Measurements from ENCODE around the gene LSM8.

DNA sequence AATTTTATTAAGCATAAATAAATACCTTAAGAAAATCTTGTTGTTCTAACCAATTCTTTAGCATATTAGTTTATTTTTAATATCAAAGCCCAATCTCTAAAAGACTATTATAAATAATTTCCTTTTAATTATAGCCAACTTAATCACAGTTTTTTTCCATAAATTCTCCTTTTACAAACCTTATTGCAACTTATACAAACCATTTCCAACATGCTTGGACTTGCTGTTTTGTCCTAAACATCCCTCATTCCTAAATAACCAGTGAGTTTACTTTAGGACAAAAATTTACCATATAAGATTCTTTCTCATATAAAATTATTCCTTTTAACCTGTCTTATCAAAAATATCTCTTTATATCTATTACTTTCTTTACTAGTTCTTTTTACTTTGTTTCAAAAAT is 25.2 kb upstream of the LSM8 start:
- no peak for TF ChIP-seq POLR2A (IDR thresholded peaks at IDR 0.05; ENCODE audit: low read depth, low read length)
- TF ChIP-seq, protein P1, sequence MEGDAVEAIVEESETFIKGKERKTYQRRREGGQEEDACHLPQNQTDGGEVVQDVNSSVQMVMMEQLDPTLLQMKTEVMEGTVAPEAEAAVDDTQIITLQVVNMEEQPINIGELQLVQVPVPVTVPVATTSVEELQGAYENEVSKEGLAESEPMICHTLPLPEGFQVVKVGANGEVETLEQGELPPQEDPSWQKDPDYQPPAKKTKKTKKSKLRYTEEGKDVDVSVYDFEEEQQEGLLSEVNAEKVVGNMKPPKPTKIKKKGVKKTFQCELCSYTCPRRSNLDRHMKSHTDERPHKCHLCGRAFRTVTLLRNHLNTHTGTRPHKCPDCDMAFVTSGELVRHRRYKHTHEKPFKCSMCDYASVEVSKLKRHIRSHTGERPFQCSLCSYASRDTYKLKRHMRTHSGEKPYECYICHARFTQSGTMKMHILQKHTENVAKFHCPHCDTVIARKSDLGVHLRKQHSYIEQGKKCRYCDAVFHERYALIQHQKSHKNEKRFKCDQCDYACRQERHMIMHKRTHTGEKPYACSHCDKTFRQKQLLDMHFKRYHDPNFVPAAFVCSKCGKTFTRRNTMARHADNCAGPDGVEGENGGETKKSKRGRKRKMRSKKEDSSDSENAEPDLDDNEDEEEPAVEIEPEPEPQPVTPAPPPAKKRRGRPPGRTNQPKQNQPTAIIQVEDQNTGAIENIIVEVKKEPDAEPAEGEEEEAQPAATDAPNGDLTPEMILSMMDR (IDR thresholded peaks at IDR 0.05; ENCODE audit: extremely low read depth in 1 of 2, insufficient read depth in 1 of 2, low read depth in 1 of 2, low read length in 2 of 2), result no peak
- no peak for TF ChIP-seq EZH2 (IDR thresholded peaks at IDR 0.05; ENCODE audit: borderline replicate concordance, low read depth, low read length, severe bottlenecking)
- TF ChIP-seq POLR2AphosphoS5 (IDR thresholded peaks at IDR 0.05; ENCODE audit: insufficient read depth, low read depth, low read length), result no peak
- no peak for TF ChIP-seq JUN (IDR thresholded peaks at IDR 0.05; ENCODE audit: borderline replicate concordance, insufficient read depth, insufficient read length, low read depth)
- TF ChIP-seq, protein P2, sequence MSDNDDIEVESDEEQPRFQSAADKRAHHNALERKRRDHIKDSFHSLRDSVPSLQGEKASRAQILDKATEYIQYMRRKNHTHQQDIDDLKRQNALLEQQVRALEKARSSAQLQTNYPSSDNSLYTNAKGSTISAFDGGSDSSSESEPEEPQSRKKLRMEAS (IDR thresholded peaks at IDR 0.05; ENCODE audit: insufficient read depth, insufficient read length), result no peak
- TF ChIP-seq FOS (IDR thresholded peaks at IDR 0.05; ENCODE audit: borderline replicate concordance, insufficient read depth, low read length), result no peak
- TF ChIP-seq MYC (IDR thresholded peaks at IDR 0.05; ENCODE audit: low read depth, low read length), result no peak
- no peak for TF ChIP-seq GATA2 (IDR thresholded peaks at IDR 0.05; ENCODE audit: insufficient read depth, insufficient read length, low read depth, low read length)
